Measurements from ENCODE around the gene PLEKHG4B.

PLEKHG4B gene

DNA sequence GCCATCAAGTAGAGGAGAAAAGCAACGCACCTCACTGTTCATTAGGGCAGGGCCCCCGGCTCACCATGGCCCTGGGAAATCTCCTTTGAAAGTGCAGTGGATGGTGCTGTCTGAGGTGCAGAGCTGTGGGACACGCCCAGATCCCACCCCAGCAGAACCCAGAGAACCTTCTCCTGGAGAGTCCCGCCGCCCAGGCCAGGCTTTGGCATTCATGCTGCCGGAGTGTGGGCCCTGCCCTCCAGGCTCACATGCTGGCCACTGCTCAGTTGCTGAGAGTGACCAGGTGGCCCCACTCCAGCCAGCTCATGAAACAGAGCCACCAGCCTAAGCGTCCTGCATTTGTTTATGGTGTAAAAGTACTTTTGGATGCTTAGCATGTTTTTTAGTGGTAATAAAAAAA is 75.5 kb downstream of the PLEKHG4B start:
- no peak for DNase-seq (ENCODE audit: low read depth, low spot score)
- H3K27ac ChIP-seq = no peak overlapping the region

GRCh38 chr5:167982-168660 is 76.2 kb downstream of the PLEKHG4B start:
- no peak for DNase-seq (ENCODE audit: low read depth, low spot score)
- H3K27ac ChIP-seq = no peak overlapping the region

DNA sequence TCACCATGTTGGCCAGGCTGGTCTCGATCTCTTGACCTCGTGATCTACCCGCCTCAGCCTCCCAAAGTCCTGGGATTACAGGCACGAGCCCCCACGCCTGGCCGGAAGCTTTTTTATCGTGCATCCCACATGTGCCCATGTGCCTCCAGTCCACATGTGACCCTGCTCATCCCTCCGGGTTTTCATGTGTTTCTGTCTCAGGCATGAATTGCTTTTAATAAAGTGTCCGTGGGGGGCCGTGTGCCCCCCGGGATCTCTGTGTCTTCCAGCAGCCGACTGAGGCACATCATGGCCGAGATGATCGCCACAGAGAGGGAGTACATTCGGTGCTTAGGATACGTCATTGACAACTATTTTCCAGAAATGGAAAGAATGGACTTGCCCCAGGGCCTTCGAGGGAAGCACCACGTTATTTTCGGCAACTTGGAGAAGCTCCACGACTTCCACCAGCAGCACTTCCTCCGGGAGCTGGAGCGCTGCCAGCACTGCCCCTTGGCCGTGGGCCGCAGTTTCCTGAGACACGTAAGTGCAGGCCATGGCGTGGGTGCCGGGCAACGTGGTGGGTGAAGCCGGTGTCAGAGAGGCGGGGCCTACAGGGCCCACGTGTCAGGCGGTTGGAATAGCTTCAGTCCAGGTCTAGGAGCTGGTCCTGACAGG is 77.2 kb downstream of the PLEKHG4B start:
- DNase-seq (ENCODE audit: low read depth, low spot score) = no peak
- no peak overlapping the region for H3K27ac ChIP-seq

GRCh38 chr5:169728-170094 is 77.7 kb downstream of the PLEKHG4B start:
- H3K27ac ChIP-seq = no peak overlapping the region
- no peak for DNase-seq (ENCODE audit: low read depth, low spot score)

DNA sequence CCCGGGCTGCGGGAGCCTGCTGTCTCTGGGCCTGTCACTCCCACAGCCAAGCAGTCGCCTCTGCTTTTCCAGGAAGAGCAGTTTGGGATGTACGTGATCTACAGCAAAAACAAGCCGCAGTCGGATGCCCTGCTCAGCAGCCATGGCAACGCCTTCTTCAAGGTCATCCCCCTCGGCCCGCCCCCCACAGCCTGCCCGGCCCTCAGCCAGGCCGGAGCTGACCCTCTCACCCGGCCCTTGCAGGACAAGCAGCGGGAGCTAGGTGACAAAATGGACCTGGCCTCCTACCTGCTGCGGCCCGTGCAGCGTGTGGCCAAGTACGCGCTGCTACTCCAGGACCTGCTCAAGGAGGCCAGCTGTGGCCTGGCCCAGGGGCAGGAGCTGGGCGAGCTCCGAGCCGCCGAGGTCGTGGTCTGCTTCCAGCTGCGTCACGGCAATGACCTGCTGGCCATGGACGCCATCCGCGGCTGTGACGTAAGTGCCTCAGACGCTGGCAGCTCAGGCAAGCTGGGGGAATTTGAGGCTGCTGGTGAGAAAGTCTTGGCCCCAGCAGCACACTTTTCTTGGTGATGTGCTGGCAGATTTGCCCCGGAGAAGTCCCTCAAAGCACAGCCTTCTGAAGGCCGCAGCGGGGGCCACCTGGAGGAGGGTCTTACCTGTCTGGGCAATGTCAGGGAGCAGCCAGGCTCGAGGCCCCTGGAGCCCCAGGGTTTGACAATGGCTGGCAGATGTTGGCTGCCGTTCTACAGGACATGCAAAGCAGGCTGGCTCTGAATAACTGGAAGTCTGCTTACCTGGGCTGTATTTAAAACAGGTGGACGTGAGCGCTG is 79.2 kb downstream of the PLEKHG4B start:
- no peak for DNase-seq (ENCODE audit: low read depth, low spot score)
- H3K27ac ChIP-seq = no peak overlapping the region

DNA sequence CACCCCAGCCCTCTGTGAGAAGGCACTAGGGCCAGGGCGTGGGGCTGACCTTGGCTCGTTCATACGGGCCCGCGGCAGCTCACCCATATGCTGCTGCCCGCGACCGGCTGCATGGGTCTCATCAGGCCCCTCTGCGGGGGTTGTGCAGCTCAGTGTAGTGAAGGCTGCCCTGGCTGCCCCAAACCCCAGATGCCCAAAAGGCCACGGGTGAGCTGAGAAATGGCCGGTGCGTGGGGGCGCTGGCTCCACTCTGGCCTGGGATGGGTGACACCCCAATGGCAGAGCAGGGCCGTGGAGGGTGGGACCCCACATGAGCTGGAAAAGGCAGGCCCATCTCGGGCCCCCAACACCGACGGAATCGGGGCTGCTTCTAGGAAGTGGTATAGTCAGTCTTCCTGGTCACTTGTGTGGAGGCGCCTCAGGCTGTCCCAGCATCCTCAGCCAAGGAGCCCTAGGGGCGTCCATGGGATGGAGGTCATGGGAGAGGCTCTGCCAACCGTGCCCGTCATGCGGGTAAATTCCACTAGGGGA is 79.9 kb downstream of the PLEKHG4B start:
- DNase-seq (ENCODE audit: low read depth, low spot score) = no peak
- H3K27ac ChIP-seq = no peak overlapping the region

GRCh38 chr5:172421-172820 is 80.5 kb downstream of the PLEKHG4B start:
- DNase-seq (ENCODE audit: low read depth, low spot score) = no peak

GRCh38 chr5:172841-173251 is 80.9 kb downstream of the PLEKHG4B start:
- no peak for DNase-seq (ENCODE audit: low read depth, low spot score)

More at GRCh38 chr5:172421-172820, 80.5 kb downstream of the PLEKHG4B start:
- no peak overlapping the region for H3K27ac ChIP-seq

DNA sequence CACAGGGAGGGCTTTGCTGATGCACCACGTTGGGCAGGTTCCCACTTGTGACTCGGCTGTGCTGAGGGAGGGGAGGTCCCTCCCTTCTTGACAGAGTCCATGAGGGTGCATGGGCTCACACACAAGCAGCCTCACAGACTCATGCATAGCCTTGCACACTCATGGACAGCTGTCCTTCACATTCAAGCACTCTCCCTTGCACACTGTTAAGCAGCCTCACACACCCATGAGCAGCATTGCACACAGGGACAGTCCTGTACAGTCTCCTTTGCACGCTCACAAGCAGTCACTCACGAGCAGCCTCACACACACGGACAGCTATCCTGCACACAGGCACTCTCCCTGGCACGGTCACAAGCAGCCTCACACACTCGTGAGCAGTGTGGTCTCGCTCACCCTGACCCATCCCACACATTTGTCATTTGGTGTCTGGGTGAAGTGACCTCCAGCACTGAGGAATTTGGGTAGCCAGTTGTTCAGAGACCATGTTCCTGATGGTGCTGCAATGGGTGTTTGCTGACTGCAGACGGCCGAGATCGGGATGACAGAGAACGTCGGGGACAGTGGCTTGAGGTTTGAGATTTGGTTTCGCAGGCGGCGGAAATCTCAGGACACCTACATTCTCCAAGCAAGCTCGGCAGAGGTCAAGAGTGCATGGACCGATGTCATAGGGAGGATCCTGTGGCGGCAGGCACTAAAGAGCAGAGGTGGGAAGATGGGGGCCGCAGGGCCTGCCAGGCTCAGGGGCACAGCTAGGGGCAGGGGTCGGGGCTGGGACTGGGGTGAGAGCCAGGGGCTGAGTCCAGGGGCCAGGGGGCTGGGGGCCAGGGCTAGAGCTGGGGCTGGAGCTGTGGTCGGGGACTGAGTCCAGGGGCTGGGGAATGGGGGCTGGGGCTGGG is 81.7 kb downstream of the PLEKHG4B start:
- DNase-seq (ENCODE audit: low read depth, low spot score) = no peak
- H3K27ac ChIP-seq = no peak overlapping the region

More at GRCh38 chr5:172841-173251, 80.9 kb downstream of the PLEKHG4B start:
- H3K27ac ChIP-seq = no peak overlapping the region

- DNase-seq (ENCODE audit: low read depth, low spot score) = no peak
- H3K27ac ChIP-seq = no peak overlapping the region
Measured at GRCh38 chr5:174291-174600, 82.3 kb downstream of the PLEKHG4B start.

DNA sequence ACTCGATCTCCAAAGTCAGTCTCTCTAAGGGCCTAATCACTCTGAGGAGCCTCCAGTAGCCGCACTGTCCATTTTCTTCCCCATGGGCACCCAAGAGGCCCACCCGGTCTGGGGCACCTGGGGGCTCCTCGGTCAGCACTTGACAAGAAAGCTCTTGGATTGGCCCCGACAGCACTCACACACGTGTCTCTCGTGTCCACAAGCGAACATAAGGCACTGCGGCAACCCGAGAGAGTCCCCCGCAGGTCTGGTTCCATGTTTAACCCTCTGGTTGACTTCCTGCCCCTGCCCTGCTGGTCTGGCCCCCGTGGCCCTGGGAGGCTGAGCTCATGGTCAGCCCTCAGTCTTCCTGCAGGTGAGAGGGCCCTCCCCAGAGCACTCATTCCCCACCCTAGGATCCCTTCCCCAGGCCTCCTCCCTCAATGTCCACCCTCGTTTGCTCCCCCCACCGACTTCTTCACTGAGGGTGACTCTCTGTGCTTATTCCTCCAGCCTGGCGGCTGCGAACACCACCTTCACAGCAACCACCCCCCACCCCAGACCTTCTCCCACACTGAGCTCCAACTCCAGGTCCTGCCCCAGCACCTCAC is 83.0 kb downstream of the PLEKHG4B start:
- H3K27ac ChIP-seq = no peak overlapping the region
- no peak for DNase-seq (ENCODE audit: low read depth, low spot score)

- no peak overlapping the region for H3K27ac ChIP-seq
- no peak for DNase-seq (ENCODE audit: low read depth, low spot score)
Measured at GRCh38 chr5:176296-176823, 84.4 kb downstream of the PLEKHG4B start.

GRCh38 chr5:178110-178509 is 86.1 kb downstream of the PLEKHG4B start:
- H3K27ac ChIP-seq = no peak overlapping the region
- no peak for DNase-seq (ENCODE audit: low read depth, low spot score)

DNA sequence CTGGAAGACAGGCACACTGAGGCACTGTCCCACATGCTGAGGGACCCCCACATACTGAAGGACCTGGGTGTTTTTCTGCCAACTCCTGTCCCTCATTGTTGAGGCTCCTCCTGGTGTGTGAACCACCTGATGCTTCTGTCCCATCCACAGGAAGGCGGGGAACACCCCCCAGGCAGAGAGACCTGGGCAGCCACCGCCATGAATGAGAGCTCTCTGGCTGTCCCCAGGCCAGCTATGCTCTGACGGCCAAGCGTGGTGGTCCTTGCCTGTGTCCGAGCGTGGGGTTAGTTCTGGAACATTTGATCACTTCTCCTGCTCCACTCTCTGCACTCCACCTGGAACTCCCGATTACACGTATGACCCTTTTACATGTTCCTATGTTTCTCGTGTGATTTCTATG is 87.4 kb downstream of the PLEKHG4B start:
- H3K27ac ChIP-seq = no peak overlapping the region
- DNase-seq (ENCODE audit: low read depth, low spot score) = no peak

DNA sequence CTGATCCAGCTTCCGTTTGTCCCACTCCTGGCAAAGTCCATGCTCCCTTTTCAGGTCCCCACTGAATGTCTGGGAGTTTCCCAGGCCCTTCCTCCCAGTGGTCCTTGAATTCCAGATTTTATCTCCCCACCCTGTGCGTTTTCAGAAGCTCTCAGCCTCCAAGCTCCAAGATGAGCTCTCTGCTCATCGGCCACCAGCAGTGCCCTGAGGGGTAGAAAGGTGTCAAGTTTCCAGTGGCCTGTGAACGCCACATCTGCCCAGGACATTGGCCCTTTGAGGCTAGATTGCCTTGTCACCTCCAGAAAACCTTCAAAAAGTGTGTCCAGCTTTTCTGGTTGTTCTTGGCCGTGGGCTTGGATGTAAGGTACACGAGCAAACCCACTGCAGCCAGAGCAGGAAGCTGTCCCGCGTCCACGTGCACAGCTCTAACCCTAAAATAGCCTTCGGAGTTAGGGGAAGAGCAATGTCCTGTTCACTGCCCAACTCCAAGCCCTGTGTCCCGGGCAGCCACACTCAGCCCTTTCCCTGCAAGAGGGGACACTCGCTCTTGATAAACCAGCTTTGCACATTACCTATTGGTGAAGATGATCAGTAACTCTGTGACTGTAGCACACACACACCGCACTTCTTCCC is 88.4 kb downstream of the PLEKHG4B start:
- no peak overlapping the region for H3K27ac ChIP-seq
- DNase-seq (ENCODE audit: low read depth, low spot score) = no peak

DNA sequence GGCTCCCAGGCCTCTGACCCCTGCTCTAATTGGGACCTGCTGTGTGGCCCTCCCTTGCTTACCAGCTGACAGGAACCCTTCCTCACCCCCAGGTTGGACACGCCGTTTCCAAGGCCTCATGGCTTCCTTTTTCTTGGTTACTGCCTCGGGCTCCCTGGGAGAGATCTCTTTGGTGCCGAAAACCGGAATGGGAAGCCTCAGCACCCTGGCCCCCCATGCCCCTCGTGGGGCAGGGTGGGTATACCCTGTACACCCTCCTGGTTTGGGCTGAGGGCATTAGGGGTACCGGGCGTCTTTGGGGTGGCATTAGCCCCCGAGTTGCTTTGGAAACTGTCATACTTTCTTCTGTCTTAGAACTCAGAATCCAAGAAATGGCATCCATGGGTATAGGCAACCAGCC is 89.2 kb downstream of the PLEKHG4B start:
- no peak overlapping the region for H3K27ac ChIP-seq
- DNase-seq (ENCODE audit: low read depth, low spot score) = no peak

GRCh38 chr5:181566-181965 is 89.6 kb downstream of the PLEKHG4B start:
- no peak for DNase-seq (ENCODE audit: low read depth, low spot score)
- H3K27ac ChIP-seq = no peak overlapping the region

DNA sequence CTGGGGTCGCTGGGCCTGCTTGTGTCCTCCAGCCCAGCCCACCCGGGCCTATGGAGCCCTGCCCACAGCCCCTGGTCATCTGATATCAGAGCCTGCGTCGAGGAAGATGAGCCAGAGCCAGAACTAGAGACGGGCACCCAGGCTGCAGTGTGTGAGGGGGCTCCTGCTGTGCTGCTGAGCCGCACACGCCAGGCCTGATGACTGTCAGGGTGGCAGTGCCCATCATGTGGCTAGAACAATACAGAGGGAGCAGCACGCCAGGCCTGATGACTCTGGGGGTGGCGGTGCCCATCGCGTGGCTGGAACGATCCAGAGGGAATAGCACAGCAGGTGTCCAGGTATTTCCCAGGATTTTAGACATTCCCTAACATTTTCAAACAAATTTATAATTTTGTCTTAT is 90.2 kb downstream of the PLEKHG4B start:
- DNase-seq (ENCODE audit: low read depth, low spot score) = no peak
- H3K27ac ChIP-seq = no peak overlapping the region

GRCh38 chr5:184471-184870 is 92.5 kb downstream of the PLEKHG4B start:
- H3K27ac ChIP-seq = no peak overlapping the region
- DNase-seq (ENCODE audit: low read depth, low spot score) = no peak

All from epithelial cell of prostate (primary cell).